ENCODE data around the gene LRP1-AS. TPM values are rescaled to one million over a fixed set of nuclear protein-coding genes. Genes with fewer than 3 reads are reported as not detected.

LRP1-AS gene
- total and polyA plus RNA-seq, 7 experiments from 2014 or later: not detected

- no peaks in the 10 kb centered on the region for H3K27me3 Mint-ChIP-seq
- peaks cover 2 to 7% (median 5%) of the 10 kb centered on the region in 7 donors for H3K4me1 Mint-ChIP-seq
- H3K36me3 Mint-ChIP-seq: peaks cover 0 to 14% (median 0%) of the 10 kb centered on the region in 5 donors
- peaks cover 0 to 1% (median 0%) of the 10 kb centered on the region in 11 donors for H3K9me3 Mint-ChIP-seq
- H3K4me3 ChIP-seq (ENCODE audit: low read length): no peak overlapping the region
- no peak for ATAC-seq
- H3K27me3 ChIP-seq (ENCODE audit: control insufficient read depth in 2 of 2, insufficient read depth in 2 of 2, low read length in 2 of 2): no peaks in the 10 kb centered on the region
- no peaks in the 10 kb centered on the region for H3K4me1 ChIP-seq (ENCODE audit: control insufficient read depth in 2 of 2, insufficient read depth in 2 of 2, low read length in 2 of 2)
- ChIA-PET CTCF (interaction anchor here (0.8 to 8.3 kb wide), 4 partner anchors 12 to 64 kb away, joined by 3 to 162 read pairs (median 4); partner anchors contain the start of gene LRP1), POLR2A (no interaction called here)
- H3K27ac ChIP-seq (ENCODE audit: low read depth, low read length): no peak overlapping the region
- no peak overlapping the region for H3K27ac Mint-ChIP-seq
- no peak for DNase-seq
- H3K36me3 ChIP-seq (ENCODE audit: control insufficient read depth in 2 of 3, insufficient read depth in 3 of 3, low read length in 3 of 3): no peaks in the 10 kb centered on the region
- intact Hi-C loops (cut with micrococcal nuclease): loop anchor here in 1 of 2 donors (10.0 kb wide), 1 partner anchor 433 kb away; the partner anchor contains the start of gene PRIM1
- H3K4me3 Mint-ChIP-seq: no peak overlapping the region
- H3K9me3 ChIP-seq (ENCODE audit: control insufficient read depth in 2 of 3, low read length in 3 of 3): no peaks in the 10 kb centered on the region
These were observed 40.0 kb upstream of the LRP1-AS start for GRCh38 chr12:57187222-57188089.

DNA sequence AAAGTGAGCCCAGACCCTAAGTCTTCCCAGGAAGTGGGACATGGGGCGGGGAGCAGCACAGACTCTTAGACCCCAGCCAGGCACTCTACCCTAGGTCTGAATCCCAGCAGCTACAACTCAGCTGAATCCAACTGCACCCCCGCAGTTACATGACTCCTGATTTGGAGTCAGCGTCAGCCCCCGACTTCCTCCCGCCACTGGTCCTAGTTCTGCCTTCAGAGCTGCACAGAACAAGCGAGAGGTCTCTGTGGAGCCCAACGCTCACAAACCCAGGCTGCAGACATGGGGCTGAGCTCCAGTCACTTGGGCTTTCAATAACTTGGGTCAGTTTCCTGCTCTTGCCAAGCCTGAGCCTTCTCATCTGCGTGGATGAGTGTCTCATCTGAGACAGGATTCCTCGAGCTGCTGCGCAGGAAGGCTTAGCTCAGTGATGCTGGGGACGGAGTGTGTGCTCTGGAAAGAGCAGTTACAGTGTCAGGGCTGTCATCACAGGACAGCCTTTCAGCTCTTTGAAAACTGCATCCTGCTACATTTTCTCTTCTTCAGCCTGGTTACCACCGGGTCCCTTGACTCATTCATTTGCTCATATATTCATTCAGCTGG is 38.6 kb upstream of the LRP1-AS start:
- Mint-ChIP-seq H3K27ac (no peak overlapping the region), H3K4me1 (peaks cover 2 to 10% (median 6%) of the 10 kb centered on the region in 7 donors), H3K9me3 (no peaks in the 10 kb centered on the region), H3K27me3 (peaks cover 0 to 2% (median 0%) of the 10 kb centered on the region in 5 donors), H3K4me3 (no peak overlapping the region), H3K36me3 (peaks cover 0 to 8% (median 0%) of the 10 kb centered on the region in 5 donors)
- ChIA-PET POLR2A (no interaction called here), CTCF (interaction anchor here (0.5 to 8.3 kb wide), 5 partner anchors 11 to 207 kb away, joined by 3 to 162 read pairs (median 3); partner anchors contain the start of gene LRP1)
- DNase-seq: no peak
- Histone ChIP-seq H3K36me3 (ENCODE audit: control insufficient read depth in 2 of 3, insufficient read depth in 3 of 3, low read length in 3 of 3) (no peaks in the 10 kb centered on the region), H3K27ac (ENCODE audit: low read depth, low read length) (no peak overlapping the region), H3K9me3 (ENCODE audit: control insufficient read depth in 2 of 3, low read length in 3 of 3) (no peaks in the 10 kb centered on the region), H3K4me3 (ENCODE audit: low read length) (no peak overlapping the region), H3K4me1 (ENCODE audit: control insufficient read depth in 2 of 2, insufficient read depth in 2 of 2, low read length in 2 of 2) (no peaks in the 10 kb centered on the region), H3K27me3 (ENCODE audit: control insufficient read depth in 2 of 2, insufficient read depth in 2 of 2, low read length in 2 of 2) (no peaks in the 10 kb centered on the region)
- no peak for ATAC-seq
- intact Hi-C loops (cut with micrococcal nuclease): loop anchor here in 1 of 2 donors (10.0 kb wide), 1 partner anchor 431 kb away; the partner anchor contains the start of gene PRIM1

DNA sequence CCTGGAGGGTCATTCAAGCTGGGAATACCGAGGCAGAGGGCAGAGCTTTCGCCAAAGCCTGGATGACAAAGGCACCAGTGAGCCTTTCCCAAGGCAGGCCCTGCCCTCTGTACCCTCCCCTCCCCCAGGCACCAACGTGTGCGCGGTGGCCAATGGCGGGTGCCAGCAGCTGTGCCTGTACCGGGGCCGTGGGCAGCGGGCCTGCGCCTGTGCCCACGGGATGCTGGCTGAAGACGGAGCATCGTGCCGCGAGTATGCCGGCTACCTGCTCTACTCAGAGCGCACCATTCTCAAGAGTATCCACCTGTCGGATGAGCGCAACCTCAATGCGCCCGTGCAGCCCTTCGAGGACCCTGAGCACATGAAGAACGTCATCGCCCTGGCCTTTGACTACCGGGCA is 38.0 kb upstream of the LRP1-AS start:
- intact Hi-C loops (cut with micrococcal nuclease): loop anchor here in 1 of 2 donors (10.0 kb wide), 1 partner anchor 431 kb away; the partner anchor contains the start of gene PRIM1
- Histone ChIP-seq H3K36me3 (ENCODE audit: control insufficient read depth in 2 of 3, insufficient read depth in 3 of 3, low read length in 3 of 3) (no peaks in the 10 kb centered on the region), H3K27ac (ENCODE audit: low read depth, low read length) (no peak overlapping the region), H3K4me3 (ENCODE audit: low read length) (no peak overlapping the region), H3K4me1 (ENCODE audit: control insufficient read depth in 2 of 2, insufficient read depth in 2 of 2, low read length in 2 of 2) (no peaks in the 10 kb centered on the region), H3K27me3 (ENCODE audit: control insufficient read depth in 2 of 2, insufficient read depth in 2 of 2, low read length in 2 of 2) (no peaks in the 10 kb centered on the region), H3K9me3 (ENCODE audit: control insufficient read depth in 2 of 3, low read length in 3 of 3) (no peaks in the 10 kb centered on the region)
- ATAC-seq: no peak
- H3K9me3 Mint-ChIP-seq: no peaks in the 10 kb centered on the region
- H3K27me3 Mint-ChIP-seq: peaks cover 0 to 2% (median 0%) of the 10 kb centered on the region in 5 donors
- H3K4me1 Mint-ChIP-seq: peaks cover 2 to 10% (median 6%) of the 10 kb centered on the region in 7 donors
- peaks cover 0 to 8% (median 0%) of the 10 kb centered on the region in 5 donors for H3K36me3 Mint-ChIP-seq
- no peak overlapping the region for H3K4me3 Mint-ChIP-seq
- ChIA-PET CTCF (interaction anchor here (1.6 to 8.3 kb wide), 2 partner anchors 61 to 116 kb away, joined by 3 to 162 read pairs; partner anchors contain the start of gene LRP1), POLR2A (no interaction called here)
- DNase-seq: no peak
- H3K27ac Mint-ChIP-seq: no peak overlapping the region

DNA sequence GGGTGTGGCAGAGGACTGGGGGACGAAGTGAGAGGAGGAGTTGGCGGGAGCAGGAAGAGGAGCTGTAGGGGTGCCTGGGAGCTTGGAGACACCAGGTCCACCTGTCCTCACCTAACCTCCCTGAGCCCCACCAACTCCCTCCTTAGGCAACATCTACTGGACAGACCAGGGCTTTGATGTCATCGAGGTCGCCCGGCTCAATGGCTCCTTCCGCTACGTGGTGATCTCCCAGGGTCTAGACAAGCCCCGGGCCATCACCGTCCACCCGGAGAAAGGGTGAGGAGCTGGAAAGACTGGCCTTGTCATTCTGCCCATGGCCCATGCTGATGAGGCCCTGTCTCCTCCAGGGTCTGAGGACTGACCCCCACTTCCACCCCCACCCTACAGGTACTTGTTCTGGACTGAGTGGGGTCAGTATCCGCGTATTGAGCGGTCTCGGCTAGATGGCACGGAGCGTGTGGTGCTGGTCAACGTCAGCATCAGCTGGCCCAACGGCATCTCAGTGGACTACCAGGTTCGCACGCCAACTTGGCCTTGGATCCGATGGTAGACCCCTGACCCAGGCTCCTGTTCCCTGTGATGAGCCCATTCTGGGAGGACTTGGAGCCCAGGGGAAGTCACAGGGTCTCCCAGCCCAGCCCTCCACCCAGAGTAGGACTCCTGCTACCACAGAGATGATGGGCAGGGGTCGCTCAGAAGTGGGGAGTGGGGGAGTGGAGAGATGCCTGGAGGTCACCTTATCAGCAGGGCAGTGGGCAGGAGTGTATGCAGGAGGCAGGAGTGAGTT is 36.7 kb upstream of the LRP1-AS start:
- ATAC-seq: no peak
- DNase-seq: no peak
- H3K27ac Mint-ChIP-seq: peak overlapping the region in 1 of 9 donors; percentile 38
- H3K27me3 Mint-ChIP-seq: peaks cover 0 to 2% (median 0%) of the 10 kb centered on the region in 5 donors
- H3K36me3 Mint-ChIP-seq: peaks cover 0 to 11% (median 0%) of the 10 kb centered on the region in 5 donors
- H3K4me1 Mint-ChIP-seq: peaks cover 2 to 10% (median 6%) of the 10 kb centered on the region in 7 donors
- Histone ChIP-seq H3K36me3 (ENCODE audit: control insufficient read depth in 2 of 3, insufficient read depth in 3 of 3, low read length in 3 of 3) (no peaks in the 10 kb centered on the region), H3K9me3 (ENCODE audit: control insufficient read depth in 2 of 3, low read length in 3 of 3) (no peaks in the 10 kb centered on the region), H3K27me3 (ENCODE audit: control insufficient read depth in 2 of 2, insufficient read depth in 2 of 2, low read length in 2 of 2) (no peaks in the 10 kb centered on the region), H3K27ac (ENCODE audit: low read depth, low read length) (no peak overlapping the region), H3K4me3 (ENCODE audit: low read length) (no peak overlapping the region), H3K4me1 (ENCODE audit: control insufficient read depth in 2 of 2, insufficient read depth in 2 of 2, low read length in 2 of 2) (no peaks in the 10 kb centered on the region)
- H3K4me3 Mint-ChIP-seq: no peak overlapping the region
- no peaks in the 10 kb centered on the region for H3K9me3 Mint-ChIP-seq
- POLR2A ChIA-PET: interaction anchor here (0.9 kb wide), 1 partner anchor 60 kb away, joined by 3 read pairs; no protein-coding TSS in a partner anchor
- CTCF ChIA-PET: interaction anchor here (0.5 to 8.3 kb wide), 6 partner anchors 60 to 683 kb away, joined by 3 to 162 read pairs (median 4); partner anchors contain the start of genes LRP1 and STAT6
- intact Hi-C loops (cut with micrococcal nuclease): loop anchor here (1.0 to 10.0 kb wide), 6 partner anchors 60 to 429 kb away; partner anchors contain the start of genes PRIM1 (in 1 of the 2) and ZBTB39 (in 1 of the 2)

GRCh38 chr12:57182918-57183575 is 35.6 kb upstream of the LRP1-AS start:
- peak overlapping the region in 1 of 9 donors; percentile 24 for H3K27ac Mint-ChIP-seq
- H3K27ac ChIP-seq (ENCODE audit: low read depth, low read length): no peak overlapping the region
- peaks cover 0 to 11% (median 0%) of the 10 kb centered on the region in 5 donors for H3K36me3 Mint-ChIP-seq
- H3K27me3 Mint-ChIP-seq: peaks cover 0 to 2% (median 0%) of the 10 kb centered on the region in 5 donors
- ATAC-seq (peak; percentile 95), DNase-seq (peak; percentile 54 to 85 (median 73))
- no peak overlapping the region for H3K4me3 ChIP-seq (ENCODE audit: low read length)
- no peaks in the 10 kb centered on the region for H3K9me3 Mint-ChIP-seq
- no peaks in the 10 kb centered on the region for H3K27me3 ChIP-seq (ENCODE audit: control insufficient read depth in 2 of 2, insufficient read depth in 2 of 2, low read length in 2 of 2)
- peaks cover 2 to 10% (median 6%) of the 10 kb centered on the region in 7 donors for H3K4me1 Mint-ChIP-seq
- intact Hi-C loops (cut with micrococcal nuclease): loop anchor here (1.0 to 10.0 kb wide), 6 partner anchors 59 to 428 kb away; partner anchors contain the start of genes PRIM1 (in 1 of the 2) and ZBTB39 (in 1 of the 2)
- no peaks in the 10 kb centered on the region for H3K4me1 ChIP-seq (ENCODE audit: control insufficient read depth in 2 of 2, insufficient read depth in 2 of 2, low read length in 2 of 2)
- no peaks in the 10 kb centered on the region for H3K9me3 ChIP-seq (ENCODE audit: control insufficient read depth in 2 of 3, low read length in 3 of 3)
- H3K4me3 Mint-ChIP-seq: no peak overlapping the region
- no peaks in the 10 kb centered on the region for H3K36me3 ChIP-seq (ENCODE audit: control insufficient read depth in 2 of 3, insufficient read depth in 3 of 3, low read length in 3 of 3)
- ChIA-PET CTCF (interaction anchor here (0.5 to 8.3 kb wide), 11 partner anchors 23 to 151 kb away, joined by 3 to 162 read pairs (median 5); partner anchors contain the start of genes LRP1 and STAT6), POLR2A (interaction anchor here (0.6 to 1.5 kb wide), 8 partner anchors 52 to 1467 kb away, joined by 3 to 6 read pairs (median 3); partner anchors contain the start of genes BLOC1S1, LRP1 and STAT6)

Data from naive thymus-derived CD4-positive, alpha-beta T cell (primary cell).